Measurements from ENCODE around the gene MOV10. TPM values are rescaled to one million over a fixed set of nuclear protein-coding genes. Genes with fewer than 3 reads are reported as not detected.

MOV10 gene
- total and polyA plus RNA-seq, 2 donors: 33.6 to 62.9 TPM

Other genes with a start within 250 kb of the MOV10 start
- 0.42 TPM for gene WNT2B, start 165.7 kb upstream of the MOV10 start, total RNA-seq
- 0.64 TPM for gene WNT2B, start 165.7 kb upstream of the MOV10 start, polyA plus RNA-seq
- 13.9 TPM for gene ST7L, start 55.5 kb upstream of the MOV10 start, total RNA-seq
- gene ST7L, start 55.5 kb upstream of the MOV10 start, polyA plus RNA-seq: 13.4 TPM
- gene CAPZA1, start 54.8 kb upstream of the MOV10 start, total RNA-seq: 249 TPM
- 149 TPM for gene CAPZA1, start 54.8 kb upstream of the MOV10 start, polyA plus RNA-seq
- 78.2 TPM for gene RHOC, start 32.5 kb downstream of the MOV10 start, total RNA-seq
- 227 TPM for gene RHOC, start 32.5 kb downstream of the MOV10 start, polyA plus RNA-seq
- 1.7 TPM for gene PPM1J, start 40.7 kb downstream of the MOV10 start, total RNA-seq
- 8.4 TPM for gene PPM1J, start 40.7 kb downstream of the MOV10 start, polyA plus RNA-seq